CD4-positive, alpha-beta T cell treated with Interleukin-6 for 4 hours (primary cell): ENCODE results near the gene PFKL.
"Not testable (repeated sequence)": the region's sequence is repeated elsewhere in the genome, so short reads cannot be mapped to it uniquely, and the experiment has no call there.

Experiments
- DNase-seq: peaks from one replicate; pipeline ENCODE4 v3.0.0-alpha.2; 2020; ENCODE audit warnings: mixed read lengths

The PFKL gene

GRCh38 chr21:44279354-44280260 lies 20.2 kb upstream of the PFKL start:
- DNase-seq, result no peak

- no peak for DNase-seq
These were observed 18.1 kb upstream of the PFKL start for GRCh38 chr21:44281801-44282200.

- DNase-seq, result no peak
These were observed 17.5 kb upstream of the PFKL start for GRCh38 chr21:44282370-44282769.

- DNase-seq, result not testable (repeated sequence)
These were observed 16.6 kb upstream of the PFKL start for GRCh38 chr21:44283211-44283785.

- DNase-seq, result no peak
These were observed 15.9 kb upstream of the PFKL start for GRCh38 chr21:44283948-44284347.

- DNase-seq, result no peak
These were observed 14.5 kb upstream of the PFKL start, which contains the start of gene AIRE for GRCh38 chr21:44285138-44285992. AIRE (plus strand) TSS chr21:44285876; CDS start chr21:44286007, 131 bp downstream.

- DNase-seq, result no peak
These were observed 13.7 kb upstream of the PFKL start for GRCh38 chr21:44286086-44286715.

- no peak for DNase-seq
These were observed 12.9 kb upstream of the PFKL start for GRCh38 chr21:44286716-44287632.

- DNase-seq, result no peak
These were observed 11.4 kb upstream of the PFKL start for GRCh38 chr21:44288251-44289110.

GRCh38 chr21:44289381-44290010 lies 10.4 kb upstream of the PFKL start:
- no peak for DNase-seq

- no peak for DNase-seq
These were observed 9.4 kb upstream of the PFKL start for GRCh38 chr21:44290327-44291077.

GRCh38 chr21:44291078-44291935 lies 8.5 kb upstream of the PFKL start:
- DNase-seq, result no peak

- DNase-seq, result no peak
These were observed 7.7 kb upstream of the PFKL start for GRCh38 chr21:44291936-44292811.

GRCh38 chr21:44292812-44293195 lies 7.0 kb upstream of the PFKL start:
- no peak for DNase-seq

GRCh38 chr21:44293551-44294231 lies 6.2 kb upstream of the PFKL start:
- peak; percentile 49 for DNase-seq

- peak; percentile 24 for DNase-seq
These were observed 5.3 kb upstream of the PFKL start for GRCh38 chr21:44294391-44295162.
